ENCODE measurements around the gene DYNLT1. TPM values are rescaled to one million over a fixed set of nuclear protein-coding genes. Genes with fewer than 3 reads are reported as not detected.

DYNLT1 gene
- total RNA-seq, 2 donors from 2014 or later: 45.6 to 48.7 TPM

DNA sequence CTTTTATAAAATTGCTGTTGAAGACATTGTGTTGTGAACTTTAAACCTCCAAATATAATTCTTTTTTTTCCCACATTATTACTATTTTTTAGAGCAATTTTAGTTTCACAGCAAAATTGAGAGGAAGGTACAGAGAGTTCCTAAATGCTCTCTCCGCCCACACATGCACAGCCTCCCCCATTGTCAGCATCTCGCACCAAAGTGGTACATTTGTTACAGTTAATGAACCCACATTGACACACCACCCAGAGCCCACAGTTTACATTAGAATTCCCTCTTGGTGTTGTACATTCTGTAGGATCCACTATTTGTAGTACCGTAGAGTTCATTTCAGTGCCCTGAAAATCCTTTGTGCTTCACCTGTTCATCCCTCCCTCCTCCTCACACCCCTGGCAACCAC lies 50.9 kb downstream of the DYNLT1 start:
- Histone ChIP-seq H3K9me3 (no peaks in the 10 kb centered on the region), H3K27me3 (replicated peaks; ENCODE audit: insufficient read depth) (no peaks in the 10 kb centered on the region), H3K4me3 (no peak overlapping the region), H3K4me1 (ENCODE audit: control insufficient read depth in 1 of 2, low read depth in 2 of 2) (peaks cover 0 to 9% of the 10 kb centered on the region in 2 donors), H3K27ac (no peak overlapping the region), H3K36me3 (peaks cover 32% of the 10 kb centered on the region)
- ATAC-seq (ENCODE audit: insufficient number of reproducible peaks, low FRiP score, low read depth) (no peak), DNase-seq (ENCODE audit: low spot score) (no peak)
- TF ChIP-seq, protein P1, sequence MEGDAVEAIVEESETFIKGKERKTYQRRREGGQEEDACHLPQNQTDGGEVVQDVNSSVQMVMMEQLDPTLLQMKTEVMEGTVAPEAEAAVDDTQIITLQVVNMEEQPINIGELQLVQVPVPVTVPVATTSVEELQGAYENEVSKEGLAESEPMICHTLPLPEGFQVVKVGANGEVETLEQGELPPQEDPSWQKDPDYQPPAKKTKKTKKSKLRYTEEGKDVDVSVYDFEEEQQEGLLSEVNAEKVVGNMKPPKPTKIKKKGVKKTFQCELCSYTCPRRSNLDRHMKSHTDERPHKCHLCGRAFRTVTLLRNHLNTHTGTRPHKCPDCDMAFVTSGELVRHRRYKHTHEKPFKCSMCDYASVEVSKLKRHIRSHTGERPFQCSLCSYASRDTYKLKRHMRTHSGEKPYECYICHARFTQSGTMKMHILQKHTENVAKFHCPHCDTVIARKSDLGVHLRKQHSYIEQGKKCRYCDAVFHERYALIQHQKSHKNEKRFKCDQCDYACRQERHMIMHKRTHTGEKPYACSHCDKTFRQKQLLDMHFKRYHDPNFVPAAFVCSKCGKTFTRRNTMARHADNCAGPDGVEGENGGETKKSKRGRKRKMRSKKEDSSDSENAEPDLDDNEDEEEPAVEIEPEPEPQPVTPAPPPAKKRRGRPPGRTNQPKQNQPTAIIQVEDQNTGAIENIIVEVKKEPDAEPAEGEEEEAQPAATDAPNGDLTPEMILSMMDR (IDR thresholded peaks at IDR 0.05): no peak

DNA sequence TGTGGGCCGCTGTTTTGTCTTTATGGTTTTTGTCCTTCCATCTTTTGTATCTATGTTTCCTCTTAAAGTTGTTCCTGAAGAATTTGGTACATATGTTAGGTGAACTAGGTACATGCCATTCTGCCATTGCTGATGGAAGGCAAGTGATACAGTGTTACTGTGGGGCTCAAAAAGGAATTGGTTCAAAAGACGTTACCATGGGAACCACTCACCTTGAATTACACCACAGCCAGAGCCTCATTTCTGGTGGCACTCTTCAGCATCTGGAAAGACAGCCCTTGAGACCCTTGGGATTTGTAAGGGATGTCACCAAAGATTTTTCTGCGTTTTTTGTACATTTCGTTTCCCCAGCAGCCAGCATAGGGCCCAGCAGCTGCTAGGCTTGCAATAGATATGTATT lies 52.7 kb downstream of the DYNLT1 start:
- ATAC-seq (ENCODE audit: insufficient number of reproducible peaks, low FRiP score, low read depth): no peak

GRCh38 chr6:158591134-158591809 lies 53.3 kb downstream of the DYNLT1 start:
- Histone ChIP-seq H3K4me1 (ENCODE audit: control insufficient read depth in 1 of 2, low read depth in 2 of 2) (peaks cover 0 to 9% of the 10 kb centered on the region in 2 donors), H3K36me3 (peaks cover 32% of the 10 kb centered on the region), H3K27ac (no peak overlapping the region), H3K9me3 (no peaks in the 10 kb centered on the region), H3K27me3 (replicated peaks; ENCODE audit: insufficient read depth) (no peaks in the 10 kb centered on the region), H3K4me3 (no peak overlapping the region)
- ATAC-seq (ENCODE audit: insufficient number of reproducible peaks, low FRiP score, low read depth) (no peak), DNase-seq (ENCODE audit: low spot score) (no peak)
- TF ChIP-seq, protein P1 (IDR thresholded peaks at IDR 0.05): no peak

More for the DNA sequence above, 52.7 kb downstream of the DYNLT1 start:
- Histone ChIP-seq H3K27me3 (replicated peaks; ENCODE audit: insufficient read depth) (no peaks in the 10 kb centered on the region), H3K4me3 (no peak overlapping the region), H3K9me3 (no peaks in the 10 kb centered on the region), H3K4me1 (ENCODE audit: control insufficient read depth in 1 of 2, low read depth in 2 of 2) (peaks cover 0 to 9% of the 10 kb centered on the region in 2 donors), H3K27ac (no peak overlapping the region), H3K36me3 (peaks cover 29% of the 10 kb centered on the region)
- TF ChIP-seq, protein P1 (IDR thresholded peaks at IDR 0.05): no peak
- DNase-seq (ENCODE audit: low spot score): no peak

- Histone ChIP-seq H3K9me3 (no peaks in the 10 kb centered on the region), H3K4me1 (ENCODE audit: control insufficient read depth in 1 of 2, low read depth in 2 of 2) (peaks cover 0 to 9% of the 10 kb centered on the region in 2 donors), H3K36me3 (peaks cover 41% of the 10 kb centered on the region), H3K4me3 (no peak overlapping the region), H3K27ac (no peak overlapping the region), H3K27me3 (replicated peaks; ENCODE audit: insufficient read depth) (no peaks in the 10 kb centered on the region)
- TF ChIP-seq, protein P1 (IDR thresholded peaks at IDR 0.05): no peak
- ATAC-seq (ENCODE audit: insufficient number of reproducible peaks, low FRiP score, low read depth) (no peak), DNase-seq (ENCODE audit: low spot score) (no peak)
Observed at GRCh38 chr6:158589366-158589765, 55.2 kb downstream of the DYNLT1 start.

GRCh38 chr6:158586652-158587051 lies 57.9 kb downstream of the DYNLT1 start:
- no peaks in the 10 kb centered on the region for H3K27me3 ChIP-seq (replicated peaks; ENCODE audit: insufficient read depth)
- no peak overlapping the region for H3K27ac ChIP-seq
- no peak overlapping the region for H3K4me3 ChIP-seq
- no peak for ATAC-seq (ENCODE audit: insufficient number of reproducible peaks, low FRiP score, low read depth)
- peaks cover 0 to 9% of the 10 kb centered on the region in 2 donors for H3K4me1 ChIP-seq (ENCODE audit: control insufficient read depth in 1 of 2, low read depth in 2 of 2)
- TF ChIP-seq, protein P1 (IDR thresholded peaks at IDR 0.05): no peak
- H3K9me3 ChIP-seq: no peaks in the 10 kb centered on the region
- peaks cover 33% of the 10 kb centered on the region for H3K36me3 ChIP-seq
- DNase-seq (ENCODE audit: low spot score): no peak

Other genes with a start within 250 kb of the DYNLT1 start
- gene TMEM181, start 84.7 kb downstream of the DYNLT1 start, total RNA-seq: 10 to 100 TPM; 21.4 to 26.3 TPM
- gene SYTL3, start 5.3 kb upstream of the DYNLT1 start, total RNA-seq: 1 to 10 TPM; 7.1 to 9.6 TPM
- gene EZR, start 174.6 kb upstream of the DYNLT1 start, total RNA-seq: 10 to 100 TPM; 26.8 to 55.2 TPM